ENCODE results near the gene F3. TPM values are rescaled to one million over a fixed set of nuclear protein-coding genes. Genes with fewer than 3 reads are reported as not detected.

F3 gene
- total RNA-seq, 1 experiment from 2014 or later = 8.0 TPM

DNA sequence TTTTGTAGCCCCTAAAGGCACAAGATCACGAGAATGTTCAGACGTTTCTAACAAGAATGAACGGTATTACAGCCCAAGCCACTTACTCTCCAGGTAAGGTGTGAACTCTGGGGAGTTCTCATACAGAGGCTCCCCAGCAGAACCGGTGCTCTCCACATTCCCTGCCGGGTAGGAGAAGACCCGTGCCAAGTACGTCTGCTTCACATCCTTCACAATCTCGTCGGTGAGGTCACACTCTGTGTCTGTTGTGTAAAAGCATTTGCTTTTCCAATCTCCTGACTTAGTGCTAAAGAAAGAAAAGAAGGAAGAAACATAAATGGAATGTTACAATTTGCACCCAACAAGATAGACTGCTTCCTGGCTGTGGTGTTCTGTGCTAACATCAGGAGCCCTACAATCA lies 5.7 kb downstream of the F3 start:
- no TSS peak for BruUV-seq (replicated peaks)
- peaks cover 39% of the 10 kb centered on the region for H3K4me1 ChIP-seq (ENCODE audit: insufficient read depth, low read length)
- intact Hi-C loops (cut with micrococcal nuclease) = loop anchor here (10.0 kb wide), 1 partner anchor 509 kb away; no protein-coding TSS in a partner anchor
- no peaks in the 10 kb centered on the region for H3K27me3 ChIP-seq (ENCODE audit: low read length)
- no peaks in the 10 kb centered on the region for H3K9me3 ChIP-seq (ENCODE audit: low read length)
- H3K9ac ChIP-seq (ENCODE audit: low read length) = no peak overlapping the region
- H3K9me2 ChIP-seq (replicated peaks; ENCODE audit: low read length) = no peaks in the 10 kb centered on the region
- ChIA-PET CTCF (no interaction called here), POLR2A (ENCODE audit: unreplicated experiment) (no interaction called here)
- ATAC-seq (no peak), DNase-seq (no peak)
- no peak overlapping the region for H3K4me2 ChIP-seq (ENCODE audit: low read length)
- TF ChIP-seq EZH2phosphoT487 (IDR thresholded peaks at IDR 0.05; ENCODE audit: borderline replicate concordance, low read length) (no peak), CTCF (conservative IDR thresholded peaks at IDR 0.05; ENCODE audit: low read depth, low read length) (no peak), EZH2 (IDR thresholded peaks at IDR 0.05; ENCODE audit: low read length, unreplicated experiment) (no peak)
- H4K20me1 ChIP-seq (ENCODE audit: low read length) = no peaks in the 10 kb centered on the region
- H3K4me3 ChIP-seq (ENCODE audit: low read length) = no peak overlapping the region
- no peak overlapping the region for H3K27ac ChIP-seq (ENCODE audit: low read length)
- H2AFZ ChIP-seq (ENCODE audit: low read length) = no peak overlapping the region
- H3F3A ChIP-seq (ENCODE audit: low read length, unreplicated experiment) = no peaks in the 10 kb centered on the region
- peaks cover 8% of the 10 kb centered on the region; the same call in 1 of the 2 replicates for H3K36me3 ChIP-seq (ENCODE audit: low read depth, low read length)
- H3K79me2 ChIP-seq (ENCODE audit: low read length) = peaks cover 7% of the 10 kb centered on the region

GRCh38 chr1:94535095-94535494 lies 6.5 kb downstream of the F3 start:
- TF ChIP-seq EZH2phosphoT487 (IDR thresholded peaks at IDR 0.05; ENCODE audit: borderline replicate concordance, low read length) = no peak
- no peak for TF ChIP-seq CTCF (conservative IDR thresholded peaks at IDR 0.05; ENCODE audit: low read depth, low read length)
- no peak for TF ChIP-seq EZH2 (IDR thresholded peaks at IDR 0.05; ENCODE audit: low read length, unreplicated experiment)
- H3F3A ChIP-seq (ENCODE audit: low read length, unreplicated experiment) = no peaks in the 10 kb centered on the region
- H3K27ac ChIP-seq (ENCODE audit: low read length) = no peak overlapping the region
- ChIA-PET POLR2A (ENCODE audit: unreplicated experiment) (no interaction called here), CTCF (interaction anchor here (0.6 kb wide), 1 partner anchor 271 kb away, joined by 4 read pairs; no protein-coding TSS in a partner anchor)
- no peaks in the 10 kb centered on the region for H3K79me2 ChIP-seq (ENCODE audit: low read length)
- H4K20me1 ChIP-seq (ENCODE audit: low read length) = no peaks in the 10 kb centered on the region
- intact Hi-C loops (cut with micrococcal nuclease) = loop anchor here (10.0 kb wide), 1 partner anchor 510 kb away; no protein-coding TSS in a partner anchor
- no TSS peak for BruUV-seq (replicated peaks)
- H3K4me2 ChIP-seq (ENCODE audit: low read length) = no peak overlapping the region
- H3K36me3 ChIP-seq (ENCODE audit: low read depth, low read length) = peaks cover 8% of the 10 kb centered on the region; the same call in 1 of the 2 replicates
- H2AFZ ChIP-seq (ENCODE audit: low read length) = no peak overlapping the region
- ATAC-seq (no peak), DNase-seq (no peak)
- no peaks in the 10 kb centered on the region for H3K9me3 ChIP-seq (ENCODE audit: low read length)
- no peak overlapping the region for H3K4me3 ChIP-seq (ENCODE audit: low read length)
- no peaks in the 10 kb centered on the region for H3K27me3 ChIP-seq (ENCODE audit: low read length)
- peaks cover 32% of the 10 kb centered on the region for H3K4me1 ChIP-seq (ENCODE audit: insufficient read depth, low read length)
- H3K9me2 ChIP-seq (replicated peaks; ENCODE audit: low read length) = no peaks in the 10 kb centered on the region
- no peak overlapping the region for H3K9ac ChIP-seq (ENCODE audit: low read length)

GRCh38 chr1:94532077-94532476 lies 9.5 kb downstream of the F3 start:
- CTCF ChIA-PET = no interaction called here
- peak; percentile 67 for DNase-seq
- intact Hi-C loops (cut with micrococcal nuclease) = loop anchor here (1.0 to 10.0 kb wide), 4 partner anchors 67 to 513 kb away; no protein-coding TSS in a partner anchor
- POLR2A ChIA-PET (ENCODE audit: unreplicated experiment) = no interaction called here
- Histone ChIP-seq H3K9me2 (replicated peaks; ENCODE audit: low read length) (no peaks in the 10 kb centered on the region), H3K27ac (ENCODE audit: low read length) (no peak overlapping the region), H3K27me3 (ENCODE audit: low read length) (no peaks in the 10 kb centered on the region), H3K9ac (ENCODE audit: low read length) (no peak overlapping the region), H3K4me1 (ENCODE audit: insufficient read depth, low read length) (peaks cover 15% of the 10 kb centered on the region; the same call in 1 of the 2 replicates), H4K20me1 (ENCODE audit: low read length) (no peaks in the 10 kb centered on the region), H3F3A (ENCODE audit: low read length, unreplicated experiment) (no peaks in the 10 kb centered on the region), H3K4me3 (ENCODE audit: low read length) (no peak overlapping the region), H2AFZ (ENCODE audit: low read length) (no peak overlapping the region), H3K79me2 (ENCODE audit: low read length) (no peaks in the 10 kb centered on the region), H3K9me3 (ENCODE audit: low read length) (no peaks in the 10 kb centered on the region), H3K4me2 (ENCODE audit: low read length) (no peak overlapping the region), H3K36me3 (ENCODE audit: low read depth, low read length) (peaks cover 8% of the 10 kb centered on the region; the same call in 1 of the 2 replicates)
- no TSS peak for BruUV-seq (replicated peaks)
- TF ChIP-seq CTCF (conservative IDR thresholded peaks at IDR 0.05; ENCODE audit: low read depth, low read length) = peak; percentile 62
- no peak for TF ChIP-seq EZH2 (IDR thresholded peaks at IDR 0.05; ENCODE audit: low read length, unreplicated experiment)
- TF ChIP-seq EZH2phosphoT487 (IDR thresholded peaks at IDR 0.05; ENCODE audit: borderline replicate concordance, low read length) = no peak
- peak; percentile 93 for ATAC-seq

All from PC-3 (cell line).